Activated CD8-positive, alpha-beta memory T cell treated with anti-CD3 and anti-CD28 coated beads, Interleukin-2, amount 50 U/mL, for 1 hour (primary cell): ENCODE results near the gene HMGA1.
"Not testable (repeated sequence)": the region's sequence is repeated elsewhere in the genome, so short reads cannot be mapped to it uniquely, and the experiment has no call there.

ENCODE experiments used
- DNase-seq: peaks from one replicate; pipeline ENCODE4 v3.0.0-alpha.2; 2020; ENCODE audit errors: extremely low read depth

Gene HMGA1

DNA sequence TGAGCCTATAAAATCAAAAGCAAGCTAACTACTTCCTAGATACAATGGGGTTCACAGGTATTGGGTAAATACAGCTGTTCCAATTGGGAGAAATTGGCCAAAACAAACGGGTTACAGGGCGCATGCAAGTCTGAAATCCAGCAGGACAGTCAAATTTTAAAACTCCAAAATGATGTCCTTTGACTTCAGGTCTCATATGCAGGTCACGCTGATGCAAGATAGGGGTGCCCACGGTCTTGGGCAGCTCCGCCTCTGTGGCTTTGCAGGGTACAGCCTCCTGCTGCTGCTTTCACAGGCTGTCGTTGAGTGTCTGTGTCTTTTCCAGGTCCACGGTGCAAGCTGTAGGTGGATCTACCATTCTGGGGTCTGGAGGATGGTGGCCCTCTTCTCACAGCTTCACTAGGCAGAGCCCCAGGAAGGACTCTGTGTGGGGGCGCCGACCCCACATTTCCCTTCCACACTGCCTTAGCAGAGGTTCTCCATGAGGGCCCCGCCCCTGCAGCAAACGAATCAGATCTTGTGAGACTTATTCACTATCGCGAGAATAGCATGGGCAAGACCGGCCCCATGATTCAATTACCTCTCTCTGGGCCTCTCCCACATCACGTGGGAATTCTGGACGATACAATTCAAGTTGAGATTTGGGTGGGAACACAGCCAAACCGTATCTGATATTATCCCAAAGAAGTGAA is 24.0 kb downstream of the HMGA1 start:
- no peak for DNase-seq

DNA sequence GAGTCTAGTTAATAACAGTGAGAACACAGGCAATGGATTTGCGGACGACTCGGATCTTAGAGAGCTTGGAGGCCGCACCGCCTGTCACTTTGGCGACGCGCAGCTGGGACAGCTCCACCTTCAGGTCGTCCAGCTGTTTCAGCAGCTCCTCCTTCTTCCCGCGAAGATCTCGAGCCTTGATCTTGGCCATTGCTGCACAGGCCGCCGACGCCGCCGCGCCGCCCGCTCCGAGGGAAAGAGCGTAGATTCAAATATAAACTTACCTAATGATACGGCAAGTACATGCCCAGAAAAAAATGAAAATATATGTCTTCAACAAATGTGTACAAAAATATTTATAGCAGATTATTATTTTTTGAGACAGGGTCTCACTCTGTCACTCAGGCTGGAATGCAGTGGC is 26.8 kb downstream of the HMGA1 start:
- DNase-seq, result not testable (repeated sequence)

DNA sequence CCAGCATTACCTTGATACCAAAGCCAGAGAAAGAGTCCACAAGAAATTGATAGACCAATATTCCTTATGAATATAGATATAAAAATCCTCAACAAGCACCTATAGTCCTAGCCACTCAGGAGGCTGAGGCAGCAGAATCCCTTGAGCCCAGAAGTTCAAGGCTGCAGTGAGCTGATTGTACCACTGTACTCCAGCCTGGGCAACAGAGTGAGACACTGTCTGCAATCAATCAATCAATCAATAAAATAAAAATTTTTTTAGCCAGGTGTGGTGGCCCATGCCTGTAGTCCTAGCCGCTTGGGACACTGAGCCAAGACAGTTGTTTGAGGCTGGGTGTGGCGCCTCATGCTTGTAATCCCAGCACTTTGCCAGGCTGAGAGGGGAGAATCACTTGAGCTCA is 31.1 kb downstream of the HMGA1 start:
- DNase-seq, result no peak

DNA sequence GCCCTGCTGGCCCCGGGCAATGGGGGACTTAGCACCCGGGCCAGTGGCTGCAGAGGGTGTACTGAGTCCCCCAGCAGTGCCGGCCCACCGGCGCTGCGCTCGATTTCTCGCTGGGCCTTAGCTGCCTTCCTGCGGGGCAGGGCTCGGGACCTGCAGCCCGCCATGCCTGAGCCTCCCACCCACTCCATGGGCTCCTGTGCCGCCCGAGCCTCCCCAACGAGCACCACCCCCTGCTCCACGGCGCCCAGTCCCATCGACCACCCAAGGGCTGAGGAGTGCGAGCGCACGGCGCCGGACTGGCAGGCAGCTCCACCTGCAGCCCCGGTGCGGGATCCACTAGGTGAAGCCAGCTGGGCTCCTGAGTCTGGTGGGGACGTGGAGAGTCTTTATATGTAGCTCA is 32.5 kb downstream of the HMGA1 start:
- DNase-seq, result not testable (repeated sequence)

DNA sequence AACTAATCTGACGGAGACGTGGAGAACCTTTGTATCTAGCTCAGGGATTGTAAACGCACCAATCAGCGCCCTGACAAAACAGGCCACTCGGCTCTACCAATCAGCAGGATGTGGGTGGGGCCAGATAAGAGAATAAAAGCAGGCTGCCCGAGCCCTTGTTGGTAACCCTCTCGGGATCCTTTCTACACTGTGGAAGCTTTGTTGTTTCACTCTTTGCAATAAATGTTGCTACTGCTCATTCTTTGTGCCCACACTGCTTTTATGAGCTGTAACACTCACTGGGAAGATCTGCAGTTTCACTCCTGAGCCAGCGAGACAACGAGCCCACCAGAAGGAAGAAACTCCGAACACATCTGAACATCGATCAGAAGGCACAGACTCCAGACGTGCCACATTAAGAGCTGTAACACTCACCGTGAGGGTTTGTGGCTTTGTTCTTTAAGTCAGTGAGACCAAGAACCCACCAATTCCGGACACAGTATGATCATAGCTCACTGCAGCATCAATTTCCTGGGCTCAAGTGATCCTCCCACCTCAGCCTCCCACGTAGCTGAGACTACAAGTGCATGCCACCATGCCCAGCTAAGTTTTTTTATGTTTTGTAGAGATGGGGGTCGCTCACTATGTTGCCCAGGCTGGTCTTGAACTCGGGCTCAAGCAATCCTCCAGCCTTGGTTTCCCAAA is 33.1 kb downstream of the HMGA1 start:
- not testable (repeated sequence) for DNase-seq

DNA sequence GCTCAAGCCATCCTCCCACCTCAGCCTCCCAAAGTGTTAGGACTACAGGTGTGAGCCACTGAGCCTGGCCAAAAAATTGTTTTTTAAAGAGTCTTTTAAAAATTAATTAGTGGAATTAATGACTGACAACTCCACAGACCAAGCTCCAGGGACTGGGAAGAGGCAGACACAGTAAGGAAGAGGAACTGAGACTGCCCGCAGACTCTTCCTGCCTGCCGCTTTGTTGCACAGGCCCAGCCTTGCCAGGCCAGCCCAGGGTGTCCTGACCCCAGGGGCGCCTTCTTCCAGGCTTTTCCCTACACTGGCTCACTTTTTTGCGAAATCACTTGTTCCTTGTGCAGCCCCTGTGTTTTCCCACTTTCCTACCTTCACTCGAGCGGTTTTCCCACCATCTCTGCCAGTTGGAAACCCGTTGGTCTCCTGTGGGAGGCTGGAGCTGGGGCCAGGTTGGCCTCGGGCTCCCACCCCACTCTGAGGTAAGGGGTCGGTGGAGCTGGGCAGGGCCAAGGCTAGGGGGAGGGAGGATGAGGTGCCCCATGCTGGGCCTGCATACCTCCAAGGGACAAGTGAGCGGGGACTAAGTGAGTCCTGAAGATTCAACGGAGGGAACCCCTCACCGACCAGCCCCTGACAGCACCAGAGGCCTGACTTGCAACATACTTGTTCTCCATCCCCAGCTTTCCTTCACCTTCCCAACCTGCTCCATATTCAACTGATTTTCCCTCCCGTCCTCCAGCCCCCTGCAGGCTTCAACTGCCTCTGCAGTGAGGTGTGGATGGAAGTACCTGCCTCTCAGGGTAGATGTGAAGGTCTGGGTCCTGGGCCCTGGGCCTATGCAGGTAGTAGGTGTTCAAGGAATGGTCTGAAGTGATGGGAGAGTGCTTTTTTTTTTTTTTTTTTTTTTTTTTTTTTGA is 35.6 kb downstream of the HMGA1 start:
- DNase-seq, result no peak

DNA sequence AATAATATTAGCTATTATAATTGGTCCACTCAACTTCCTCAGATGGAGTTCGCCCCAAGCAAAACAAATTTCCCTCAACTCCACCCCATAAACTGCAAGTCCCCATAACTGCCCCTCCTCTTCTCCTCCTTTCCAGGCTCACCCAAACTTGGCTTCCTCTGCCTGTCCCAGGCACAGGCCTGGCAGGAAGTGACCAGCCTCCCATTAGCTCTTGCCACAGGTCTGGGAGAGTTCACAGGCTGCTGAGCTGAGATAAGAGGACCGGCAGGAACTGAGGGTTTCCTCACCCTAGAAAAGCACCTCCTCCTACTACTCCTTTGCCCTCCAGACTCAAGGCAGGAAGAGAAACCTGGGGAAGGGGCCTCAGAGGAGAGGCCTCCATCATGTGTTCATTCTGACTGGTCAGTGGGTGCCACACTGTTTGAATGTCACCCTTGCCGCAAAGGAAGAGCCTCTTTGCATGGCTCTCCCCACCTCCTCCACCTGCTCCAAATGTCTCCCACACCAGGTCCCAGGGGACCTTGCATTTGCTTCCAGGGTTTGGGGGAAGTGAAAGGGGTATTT is 36.7 kb downstream of the HMGA1 start:
- DNase-seq, result no peak

DNA sequence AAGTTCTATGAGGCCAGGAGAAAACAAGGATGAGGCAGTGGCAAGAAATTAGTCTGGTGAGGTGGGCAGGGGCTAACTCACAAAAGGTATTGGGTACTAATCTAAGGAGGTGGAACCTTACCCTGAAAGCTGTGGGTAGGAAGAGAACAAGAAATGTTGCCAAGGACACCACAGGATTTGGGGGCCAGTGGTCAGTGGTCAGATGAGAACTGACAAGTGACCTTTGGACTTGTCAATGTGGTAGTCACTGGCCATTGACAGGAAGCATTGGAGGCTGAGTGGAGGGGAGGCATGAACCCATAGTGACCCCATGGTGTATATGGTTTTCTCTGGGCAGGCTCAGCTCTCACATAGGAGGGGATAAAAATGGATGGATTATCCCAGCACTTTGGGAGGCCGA is 37.5 kb downstream of the HMGA1 start:
- DNase-seq, result no peak

DNA sequence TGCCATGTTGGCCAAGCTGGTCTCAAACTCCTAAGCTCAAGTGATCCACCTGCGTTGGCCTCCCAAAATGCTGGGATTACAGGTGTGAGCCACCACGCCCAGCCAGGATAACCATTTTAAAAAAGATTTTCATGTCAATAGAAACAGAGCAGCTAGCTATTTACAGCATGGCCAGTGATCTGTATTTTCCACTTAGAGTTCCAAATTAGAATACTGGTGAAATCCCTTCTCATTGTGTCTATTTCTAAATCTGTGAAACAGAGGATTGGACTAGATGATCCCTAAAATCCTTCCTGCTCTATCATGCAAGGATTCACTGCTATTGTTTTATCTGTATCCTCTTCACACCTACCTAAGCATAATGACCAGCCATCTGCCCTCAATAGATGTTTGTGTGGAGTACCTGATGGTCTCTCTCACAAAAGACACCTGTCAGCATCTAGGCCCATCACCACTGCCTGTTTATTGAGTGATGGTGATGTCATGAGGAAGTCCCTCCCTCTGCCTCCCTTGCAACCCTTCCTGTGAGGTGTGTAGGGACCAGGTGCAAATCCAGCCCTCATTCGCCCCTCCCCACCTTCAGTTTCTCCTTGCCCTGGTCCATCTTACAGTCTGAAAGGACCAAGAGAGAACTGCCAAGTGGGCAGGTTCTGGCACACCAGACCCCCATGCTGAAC is 38.6 kb downstream of the HMGA1 start:
- no peak for DNase-seq

DNA sequence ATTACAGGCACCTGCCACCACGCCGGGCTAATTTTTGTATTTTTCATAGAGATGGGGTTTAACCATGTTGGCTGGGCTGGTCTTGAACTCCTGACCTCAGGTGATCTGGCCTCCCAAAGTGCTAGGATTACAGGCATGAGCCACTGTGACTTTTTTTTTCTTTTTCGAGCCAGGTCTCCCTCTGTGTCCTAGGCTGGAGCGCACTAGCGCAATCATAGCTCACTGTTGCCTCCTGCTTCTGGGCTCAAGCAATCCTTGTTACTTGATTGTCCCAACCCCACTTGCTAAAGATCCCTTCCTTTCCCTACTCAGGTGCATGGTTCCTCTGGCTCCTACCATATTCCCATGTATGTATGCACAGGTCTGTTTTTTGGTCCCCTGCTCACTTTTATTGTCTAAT is 39.5 kb downstream of the HMGA1 start:
- no peak for DNase-seq

DNA sequence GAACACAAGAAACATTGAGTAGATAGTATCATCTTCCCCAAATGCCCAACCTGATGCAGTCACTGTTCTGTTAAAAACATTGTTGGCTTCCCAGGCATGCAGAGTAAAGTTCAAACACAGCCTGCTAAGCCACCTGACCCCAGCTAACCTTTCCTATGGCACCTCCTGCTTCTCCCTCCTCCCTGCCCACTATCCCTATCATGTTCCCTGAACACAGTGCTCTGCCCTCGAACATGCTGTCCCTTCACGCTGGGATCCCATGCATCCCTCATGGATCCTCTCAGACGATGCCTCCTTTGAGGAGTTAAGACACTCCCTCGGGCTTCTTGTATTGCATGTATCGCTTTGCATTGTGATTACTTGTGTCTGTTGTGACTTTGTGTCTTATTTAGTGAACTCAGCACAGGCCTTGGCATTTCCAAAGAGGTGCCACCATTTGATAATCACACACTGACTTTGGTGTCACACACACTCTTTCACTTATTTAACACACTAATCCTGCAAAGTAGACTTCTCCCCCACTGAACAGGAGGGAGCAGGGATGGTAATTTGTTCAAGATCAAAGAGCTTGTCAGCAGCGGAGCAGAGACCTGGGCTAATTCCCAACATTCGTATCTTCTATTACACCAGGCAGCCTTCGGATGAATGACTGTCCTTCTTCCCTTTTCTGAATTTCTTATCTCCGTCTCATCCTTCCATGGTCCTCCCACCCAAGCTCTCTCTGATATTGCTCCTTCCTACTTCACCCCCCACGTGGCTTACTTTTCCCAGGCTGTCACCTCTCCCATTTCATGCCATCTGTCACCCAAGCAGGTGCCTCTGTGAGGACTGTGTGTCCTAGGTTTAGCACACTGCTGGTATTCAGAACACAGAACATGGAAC is 40.4 kb downstream of the HMGA1 start:
- no peak for DNase-seq

DNA sequence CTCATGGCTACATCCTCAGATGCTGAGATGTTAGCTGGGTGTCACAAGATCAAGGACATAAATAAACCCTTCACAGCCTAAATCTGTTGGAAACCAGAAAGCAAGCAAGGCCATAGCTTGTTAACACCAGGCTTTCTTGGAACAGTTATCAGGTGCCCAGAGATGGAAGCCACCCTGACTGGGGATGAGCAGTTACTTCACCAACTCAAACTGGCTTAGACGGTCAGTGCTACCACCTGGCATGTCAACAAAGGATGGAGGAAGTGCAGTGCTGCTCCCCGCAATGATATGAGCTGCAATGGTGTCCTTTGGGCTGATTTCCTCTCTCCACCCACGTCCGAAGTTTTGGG is 41.1 kb downstream of the HMGA1 start:
- no peak for DNase-seq

DNA sequence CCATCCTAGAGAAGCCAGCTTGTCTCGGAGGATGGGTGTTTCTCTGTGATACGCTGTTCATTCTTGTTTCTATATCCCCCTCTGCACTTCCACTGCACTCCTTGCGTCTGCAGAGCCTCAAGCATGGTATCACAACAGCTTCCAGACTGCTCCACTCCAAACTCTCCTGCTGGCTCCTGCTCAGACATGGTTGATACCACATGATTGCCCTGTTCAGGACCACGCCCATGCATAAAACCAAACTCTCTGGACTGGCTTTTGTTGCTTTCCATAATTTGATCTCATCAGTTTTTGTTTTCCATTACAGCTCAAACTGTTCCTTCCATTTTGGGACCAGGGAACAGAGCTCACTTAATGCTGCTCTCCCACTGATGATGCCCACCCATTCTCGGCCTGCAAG is 42.2 kb downstream of the HMGA1 start:
- DNase-seq, result no peak

DNA sequence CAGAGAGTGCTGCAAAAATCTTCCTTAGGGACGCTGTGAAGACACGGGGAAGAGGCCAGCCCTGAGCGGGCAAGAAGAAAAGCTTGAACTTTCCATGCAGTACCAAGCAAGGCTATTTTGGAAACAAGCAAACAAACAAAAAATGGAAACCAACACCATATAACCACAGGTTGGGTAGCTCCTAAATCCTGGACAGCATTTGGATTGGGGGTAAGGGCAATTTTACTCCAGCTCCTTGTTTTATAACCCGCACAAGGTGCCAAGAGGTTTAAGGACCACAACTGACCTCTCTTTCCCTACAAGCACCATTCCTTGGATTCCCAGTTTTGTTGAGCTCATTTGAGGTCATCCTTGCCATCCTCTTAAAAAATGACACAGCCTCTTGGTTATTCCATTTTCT is 43.5 kb downstream of the HMGA1 start:
- DNase-seq, result no peak

DNA sequence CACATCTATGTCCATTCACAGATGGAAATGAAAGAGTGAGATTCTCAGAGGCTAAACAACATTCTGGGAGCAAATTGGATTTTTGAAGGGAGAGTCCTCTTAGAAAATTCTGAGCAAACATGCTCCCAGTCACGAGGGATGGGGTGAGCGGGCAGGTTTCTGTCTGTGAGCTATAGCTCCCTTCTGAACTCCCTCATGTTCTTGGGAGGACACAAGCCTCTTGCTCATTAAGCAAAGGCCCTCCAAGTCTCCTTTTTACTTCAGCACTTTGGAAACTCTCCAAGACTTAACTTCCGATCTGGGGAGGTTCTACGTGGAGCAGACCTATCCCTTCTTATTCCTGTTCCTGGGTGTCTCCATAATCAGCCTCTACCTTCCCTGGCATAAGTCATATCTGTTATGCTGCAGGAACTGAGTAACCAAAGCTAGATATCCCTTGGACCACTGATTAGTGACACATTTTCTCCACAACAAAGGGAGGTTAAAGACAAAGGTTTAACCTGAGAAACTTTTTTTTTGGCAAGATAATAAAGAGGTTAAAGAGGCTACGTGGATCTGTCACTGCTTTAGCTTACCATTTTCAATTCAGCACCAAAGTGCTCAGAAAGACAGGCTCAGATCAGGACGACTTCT is 45.1 kb downstream of the HMGA1 start:
- DNase-seq, result no peak

DNA sequence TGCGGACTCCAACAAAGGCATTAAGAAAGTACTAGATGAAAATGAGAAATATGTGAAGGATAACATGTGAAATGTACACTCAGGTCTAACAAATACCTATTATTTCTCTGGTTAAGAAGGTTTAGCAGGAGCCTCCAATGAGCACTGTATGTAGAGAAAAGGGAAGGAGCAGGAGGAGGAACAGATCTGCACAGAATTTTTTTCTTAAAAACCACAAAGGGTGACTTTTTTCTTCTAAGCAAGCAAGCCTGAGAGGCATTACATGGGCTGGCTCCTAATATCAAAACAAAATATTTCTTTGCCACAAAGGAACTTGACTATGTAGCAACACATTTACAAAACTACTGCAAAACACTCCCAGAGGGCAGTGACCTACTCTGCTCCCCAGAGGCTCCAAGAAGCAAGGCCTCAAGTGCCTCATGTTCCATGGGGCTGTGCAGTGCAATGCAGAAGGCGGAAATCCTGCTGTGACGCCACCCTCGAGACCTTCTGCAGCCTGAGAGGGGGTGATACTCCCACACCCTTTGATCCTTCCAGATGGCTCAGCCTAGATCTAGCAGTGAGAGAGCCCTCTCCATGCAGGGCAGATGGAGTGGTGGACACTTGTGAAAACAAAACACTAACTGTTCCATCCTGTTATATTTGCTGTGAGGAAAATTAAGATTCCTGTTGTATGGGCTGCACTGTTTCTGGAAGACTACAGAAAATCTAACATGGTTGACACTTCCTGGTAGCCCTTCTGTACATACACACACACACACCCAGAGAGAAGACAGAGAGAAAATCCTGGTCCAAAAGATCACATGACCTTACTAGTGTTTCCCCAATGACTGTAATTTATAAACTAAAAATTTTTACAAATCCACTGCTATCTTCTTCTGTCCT is 48.1 kb downstream of the HMGA1 start:
- no peak for DNase-seq

DNA sequence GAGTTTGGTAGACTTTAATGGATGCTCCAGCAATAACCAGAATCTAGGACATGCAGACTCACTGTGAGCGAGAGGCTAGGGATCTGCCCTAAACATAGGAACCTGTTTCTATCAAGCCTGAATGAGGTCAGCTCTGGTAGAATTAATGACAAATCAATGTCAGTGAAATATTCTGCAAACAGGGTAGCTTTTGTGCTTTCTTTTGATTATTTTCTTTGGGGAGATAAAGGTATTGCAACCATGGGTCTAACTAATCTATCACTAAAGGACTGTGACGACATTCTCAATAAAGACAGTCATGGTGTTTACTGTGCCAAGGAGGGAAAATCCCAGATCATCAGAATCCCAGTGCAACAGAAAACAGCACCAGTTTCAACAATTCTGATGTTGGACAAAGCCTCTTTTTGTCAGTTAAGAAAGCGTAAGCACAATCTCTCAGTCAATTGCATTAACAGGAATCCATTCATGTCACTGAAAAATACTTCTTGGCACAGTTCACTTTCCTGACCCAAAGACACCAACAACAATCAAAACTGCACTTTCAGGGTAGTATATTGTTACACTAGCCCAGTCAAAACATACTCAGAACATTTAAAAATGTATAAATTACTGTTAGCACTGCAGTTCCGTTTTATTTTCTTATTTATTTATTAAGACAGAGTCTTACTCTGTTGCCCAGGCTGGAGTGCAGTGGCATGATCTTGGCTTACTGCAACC is 48.9 kb downstream of the HMGA1 start:
- no peak for DNase-seq

DNA sequence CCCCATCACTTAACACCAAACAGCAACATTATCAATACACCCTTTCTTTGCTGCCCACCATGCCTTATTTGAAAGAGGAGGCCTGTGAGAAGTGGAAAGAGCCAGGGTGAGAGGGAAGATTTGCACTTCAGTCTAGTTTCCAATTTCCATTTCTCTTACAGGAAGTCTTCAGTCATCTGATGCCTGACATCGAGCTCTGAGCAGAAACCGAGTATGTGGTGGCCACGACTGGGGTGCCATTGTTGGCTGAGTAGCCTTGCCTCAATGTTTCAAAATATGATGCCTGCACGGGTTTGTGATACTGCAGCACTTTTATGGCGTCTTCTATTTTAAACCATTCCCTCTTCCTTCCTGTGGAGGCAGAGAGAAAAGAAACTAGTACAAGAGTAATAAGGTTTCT is 51.9 kb downstream of the HMGA1 start:
- DNase-seq, result no peak

DNA sequence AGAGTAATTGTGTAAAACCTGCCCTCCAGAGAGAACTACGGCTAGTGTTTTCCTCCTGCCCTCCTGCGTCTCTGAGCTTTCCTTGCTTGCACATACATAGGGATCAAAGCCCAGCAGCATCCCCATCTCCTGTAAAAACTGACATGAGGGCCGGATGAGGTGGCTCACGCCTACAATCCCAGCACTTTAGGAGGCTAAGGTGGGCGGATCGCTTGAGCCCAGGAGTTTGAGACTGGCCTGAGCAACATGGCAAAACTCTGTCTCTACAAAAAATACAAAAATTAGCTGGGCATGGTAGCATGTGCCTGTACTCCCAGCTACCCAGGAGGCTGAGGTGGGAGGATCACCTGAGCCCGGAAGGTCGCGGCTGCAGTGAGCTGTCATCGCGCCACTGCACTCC is 52.5 kb downstream of the HMGA1 start:
- DNase-seq, result no peak
